H1 (cell line): ENCODE measurements around the gene RPS6KA2. TPM values are rescaled to one million over a fixed set of nuclear protein-coding genes. Genes with fewer than 3 reads are reported as not detected.

Source experiments
- EP300 ChIP-seq, 2 experiments: IDR thresholded peaks; 1 replicate in 1 of 2; 2 replicates in 1 of 2; pipeline ENCODE4 v1.6.1; 2011 to 2012; ENCODE audit warnings: low read depth in 2 of 2, low read length in 2 of 2, mild to moderate bottlenecking in 2 of 2, borderline replicate concordance in 1 of 2, inconsistent platforms in 1 of 2, moderate library complexity in 1 of 2
- KDM4A ChIP-seq: IDR thresholded peaks from one replicate; pipeline ENCODE4 v1.7.1; 2012; ENCODE audit warnings: low read depth, mild to moderate bottlenecking, moderate library complexity, low read length, inconsistent platforms; ENCODE audit not compliant: severe bottlenecking
- RXRA ChIP-seq: IDR thresholded peaks from 2 replicates; pipeline ENCODE4 v1.6.1; 2011; ENCODE audit warnings: low read depth, mild to moderate bottlenecking, low read length, moderate library complexity; ENCODE audit not compliant: insufficient read depth
- SAP30 ChIP-seq: fragments of 300-600 bp; sonication (generic); IDR thresholded peaks from 2 replicates; pipeline ENCODE4 v1.7.1; 2012; ENCODE audit warnings: low read length, moderate library complexity, mild to moderate bottlenecking, inconsistent platforms; ENCODE audit not compliant: insufficient read depth, insufficient replicate concordance
- polyA plus RNA-seq, 7 experiments: library from polyadenylated mRNA; depleted of rRNA in 3 of 7; stranded (reverse) in 5 of 7; unstranded in 2 of 7; fragments of >200 nt in 5 of 7; fragments of 200-250 nt in 2 of 7; gene quantifications; 1 replicate in 5 of 7; 2 replicates in 1 of 7; 4 replicates in 1 of 7; pipeline versions ENCODE4 v1.2.1 to v1.2.3, GENCODE V29; 2011 to 2013; ENCODE audit warnings: missing spikeins in 2 of 7, mixed read lengths in 2 of 7
- total RNA-seq: library from RNA; stranded (reverse); fragmentation: NEBNext Ultra II Directional; extraction: Animal tissue kit (Norgen Biotek cat#: 25700); gene quantifications from 2 replicates; pipeline ENCODE4 v1.2.1, GENCODE V29; 2021
- TF ChIP-seq, protein P1 (sequence below): fragments of 300-600 bp; sonication (generic); IDR thresholded peaks from 2 replicates; pipeline ENCODE4 v1.7.1; 2012; ENCODE audit warnings: low read length, moderate library complexity, mild to moderate bottlenecking, inconsistent platforms; ENCODE audit not compliant: insufficient replicate concordance
- TF ChIP-seq, protein P2 (sequence below): IDR thresholded peaks from 2 replicates; pipeline ENCODE4 v1.6.1; 2012; ENCODE audit warnings: inconsistent platforms
- TF ChIP-seq, protein P3 (sequence below), 3 experiments: IDR thresholded peaks; 1 replicate in 2 of 3; 2 replicates in 1 of 3; pipeline versions ENCODE4 v1.5.1 to v1.6.1; 2011; ENCODE audit warnings: low read length in 3 of 3, mild to moderate bottlenecking in 3 of 3, inconsistent platforms in 2 of 3, low read depth in 1 of 3, moderate library complexity in 1 of 3; ENCODE audit not compliant: insufficient read depth in 1 of 3; ENCODE audit errors: control extremely low read depth in 1 of 3

RPS6KA2 gene
- total and polyA plus RNA-seq, 2 of the 8 experiments (the other 6 are each of a cell fraction or from before 2014, with no cell fraction given), result 8.8 to 25.7 TPM

DNA sequence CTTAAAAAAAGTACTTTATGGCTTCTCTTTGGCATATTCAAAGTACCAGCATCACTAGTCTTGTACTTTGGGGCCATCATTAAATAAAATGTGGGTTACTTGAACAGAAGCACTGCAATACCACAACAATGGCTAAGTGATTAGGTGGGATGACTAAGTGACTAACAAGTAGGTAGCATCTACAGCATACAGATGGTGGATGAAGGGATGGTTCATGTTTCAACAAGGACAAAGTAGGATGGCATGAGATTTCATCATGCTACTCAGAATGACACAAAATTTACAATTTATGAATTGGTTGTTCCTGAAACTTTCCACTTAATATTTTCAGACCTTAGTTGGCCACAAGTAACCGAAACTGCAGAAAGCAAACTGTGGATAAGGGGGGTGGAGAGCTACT is 252.0 kb downstream of the RPS6KA2 start (continued):
- TF ChIP-seq, protein P1, sequence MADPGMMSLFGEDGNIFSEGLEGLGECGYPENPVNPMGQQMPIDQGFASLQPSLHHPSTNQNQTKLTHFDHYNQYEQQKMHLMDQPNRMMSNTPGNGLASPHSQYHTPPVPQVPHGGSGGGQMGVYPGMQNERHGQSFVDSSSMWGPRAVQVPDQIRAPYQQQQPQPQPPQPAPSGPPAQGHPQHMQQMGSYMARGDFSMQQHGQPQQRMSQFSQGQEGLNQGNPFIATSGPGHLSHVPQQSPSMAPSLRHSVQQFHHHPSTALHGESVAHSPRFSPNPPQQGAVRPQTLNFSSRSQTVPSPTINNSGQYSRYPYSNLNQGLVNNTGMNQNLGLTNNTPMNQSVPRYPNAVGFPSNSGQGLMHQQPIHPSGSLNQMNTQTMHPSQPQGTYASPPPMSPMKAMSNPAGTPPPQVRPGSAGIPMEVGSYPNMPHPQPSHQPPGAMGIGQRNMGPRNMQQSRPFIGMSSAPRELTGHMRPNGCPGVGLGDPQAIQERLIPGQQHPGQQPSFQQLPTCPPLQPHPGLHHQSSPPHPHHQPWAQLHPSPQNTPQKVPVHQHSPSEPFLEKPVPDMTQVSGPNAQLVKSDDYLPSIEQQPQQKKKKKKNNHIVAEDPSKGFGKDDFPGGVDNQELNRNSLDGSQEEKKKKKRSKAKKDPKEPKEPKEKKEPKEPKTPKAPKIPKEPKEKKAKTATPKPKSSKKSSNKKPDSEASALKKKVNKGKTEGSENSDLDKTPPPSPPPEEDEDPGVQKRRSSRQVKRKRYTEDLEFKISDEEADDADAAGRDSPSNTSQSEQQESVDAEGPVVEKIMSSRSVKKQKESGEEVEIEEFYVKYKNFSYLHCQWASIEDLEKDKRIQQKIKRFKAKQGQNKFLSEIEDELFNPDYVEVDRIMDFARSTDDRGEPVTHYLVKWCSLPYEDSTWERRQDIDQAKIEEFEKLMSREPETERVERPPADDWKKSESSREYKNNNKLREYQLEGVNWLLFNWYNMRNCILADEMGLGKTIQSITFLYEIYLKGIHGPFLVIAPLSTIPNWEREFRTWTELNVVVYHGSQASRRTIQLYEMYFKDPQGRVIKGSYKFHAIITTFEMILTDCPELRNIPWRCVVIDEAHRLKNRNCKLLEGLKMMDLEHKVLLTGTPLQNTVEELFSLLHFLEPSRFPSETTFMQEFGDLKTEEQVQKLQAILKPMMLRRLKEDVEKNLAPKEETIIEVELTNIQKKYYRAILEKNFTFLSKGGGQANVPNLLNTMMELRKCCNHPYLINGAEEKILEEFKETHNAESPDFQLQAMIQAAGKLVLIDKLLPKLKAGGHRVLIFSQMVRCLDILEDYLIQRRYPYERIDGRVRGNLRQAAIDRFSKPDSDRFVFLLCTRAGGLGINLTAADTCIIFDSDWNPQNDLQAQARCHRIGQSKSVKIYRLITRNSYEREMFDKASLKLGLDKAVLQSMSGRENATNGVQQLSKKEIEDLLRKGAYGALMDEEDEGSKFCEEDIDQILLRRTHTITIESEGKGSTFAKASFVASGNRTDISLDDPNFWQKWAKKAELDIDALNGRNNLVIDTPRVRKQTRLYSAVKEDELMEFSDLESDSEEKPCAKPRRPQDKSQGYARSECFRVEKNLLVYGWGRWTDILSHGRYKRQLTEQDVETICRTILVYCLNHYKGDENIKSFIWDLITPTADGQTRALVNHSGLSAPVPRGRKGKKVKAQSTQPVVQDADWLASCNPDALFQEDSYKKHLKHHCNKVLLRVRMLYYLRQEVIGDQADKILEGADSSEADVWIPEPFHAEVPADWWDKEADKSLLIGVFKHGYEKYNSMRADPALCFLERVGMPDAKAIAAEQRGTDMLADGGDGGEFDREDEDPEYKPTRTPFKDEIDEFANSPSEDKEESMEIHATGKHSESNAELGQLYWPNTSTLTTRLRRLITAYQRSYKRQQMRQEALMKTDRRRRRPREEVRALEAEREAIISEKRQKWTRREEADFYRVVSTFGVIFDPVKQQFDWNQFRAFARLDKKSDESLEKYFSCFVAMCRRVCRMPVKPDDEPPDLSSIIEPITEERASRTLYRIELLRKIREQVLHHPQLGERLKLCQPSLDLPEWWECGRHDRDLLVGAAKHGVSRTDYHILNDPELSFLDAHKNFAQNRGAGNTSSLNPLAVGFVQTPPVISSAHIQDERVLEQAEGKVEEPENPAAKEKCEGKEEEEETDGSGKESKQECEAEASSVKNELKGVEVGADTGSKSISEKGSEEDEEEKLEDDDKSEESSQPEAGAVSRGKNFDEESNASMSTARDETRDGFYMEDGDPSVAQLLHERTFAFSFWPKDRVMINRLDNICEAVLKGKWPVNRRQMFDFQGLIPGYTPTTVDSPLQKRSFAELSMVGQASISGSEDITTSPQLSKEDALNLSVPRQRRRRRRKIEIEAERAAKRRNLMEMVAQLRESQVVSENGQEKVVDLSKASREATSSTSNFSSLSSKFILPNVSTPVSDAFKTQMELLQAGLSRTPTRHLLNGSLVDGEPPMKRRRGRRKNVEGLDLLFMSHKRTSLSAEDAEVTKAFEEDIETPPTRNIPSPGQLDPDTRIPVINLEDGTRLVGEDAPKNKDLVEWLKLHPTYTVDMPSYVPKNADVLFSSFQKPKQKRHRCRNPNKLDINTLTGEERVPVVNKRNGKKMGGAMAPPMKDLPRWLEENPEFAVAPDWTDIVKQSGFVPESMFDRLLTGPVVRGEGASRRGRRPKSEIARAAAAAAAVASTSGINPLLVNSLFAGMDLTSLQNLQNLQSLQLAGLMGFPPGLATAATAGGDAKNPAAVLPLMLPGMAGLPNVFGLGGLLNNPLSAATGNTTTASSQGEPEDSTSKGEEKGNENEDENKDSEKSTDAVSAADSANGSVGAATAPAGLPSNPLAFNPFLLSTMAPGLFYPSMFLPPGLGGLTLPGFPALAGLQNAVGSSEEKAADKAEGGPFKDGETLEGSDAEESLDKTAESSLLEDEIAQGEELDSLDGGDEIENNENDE, result no peak
- TF ChIP-seq, protein P2, sequence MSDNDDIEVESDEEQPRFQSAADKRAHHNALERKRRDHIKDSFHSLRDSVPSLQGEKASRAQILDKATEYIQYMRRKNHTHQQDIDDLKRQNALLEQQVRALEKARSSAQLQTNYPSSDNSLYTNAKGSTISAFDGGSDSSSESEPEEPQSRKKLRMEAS, result no peak
- TF ChIP-seq SAP30 (no peak), EP300 (IDR thresholded peaks at IDR 0.05; ENCODE audit: borderline replicate concordance in 1 of 2, low read depth in 2 of 2, low read length in 2 of 2) (no peak), RXRA (no peak), KDM4A (no peak)
- TF ChIP-seq, protein P3, sequence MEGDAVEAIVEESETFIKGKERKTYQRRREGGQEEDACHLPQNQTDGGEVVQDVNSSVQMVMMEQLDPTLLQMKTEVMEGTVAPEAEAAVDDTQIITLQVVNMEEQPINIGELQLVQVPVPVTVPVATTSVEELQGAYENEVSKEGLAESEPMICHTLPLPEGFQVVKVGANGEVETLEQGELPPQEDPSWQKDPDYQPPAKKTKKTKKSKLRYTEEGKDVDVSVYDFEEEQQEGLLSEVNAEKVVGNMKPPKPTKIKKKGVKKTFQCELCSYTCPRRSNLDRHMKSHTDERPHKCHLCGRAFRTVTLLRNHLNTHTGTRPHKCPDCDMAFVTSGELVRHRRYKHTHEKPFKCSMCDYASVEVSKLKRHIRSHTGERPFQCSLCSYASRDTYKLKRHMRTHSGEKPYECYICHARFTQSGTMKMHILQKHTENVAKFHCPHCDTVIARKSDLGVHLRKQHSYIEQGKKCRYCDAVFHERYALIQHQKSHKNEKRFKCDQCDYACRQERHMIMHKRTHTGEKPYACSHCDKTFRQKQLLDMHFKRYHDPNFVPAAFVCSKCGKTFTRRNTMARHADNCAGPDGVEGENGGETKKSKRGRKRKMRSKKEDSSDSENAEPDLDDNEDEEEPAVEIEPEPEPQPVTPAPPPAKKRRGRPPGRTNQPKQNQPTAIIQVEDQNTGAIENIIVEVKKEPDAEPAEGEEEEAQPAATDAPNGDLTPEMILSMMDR (IDR thresholded peaks at IDR 0.05; ENCODE audit: control extremely low read depth in 1 of 3, insufficient read depth in 1 of 3, low read depth in 1 of 3, low read length in 3 of 3), result no peak
